HG03097 (cell line): ENCODE data around the gene SLC12A7.
"Not testable (repeated sequence)": the region's sequence is repeated elsewhere in the genome, so short reads cannot be mapped to it uniquely, and the experiment has no call there.

Experiments
- ATAC-seq: cut with Tn5 transposase; IDR thresholded peaks from one replicate; pipeline ENCODE4 v1.9.1; 2021; ENCODE audit not compliant: unreplicated experiment, low FRiP score

SLC12A7 gene

DNA sequence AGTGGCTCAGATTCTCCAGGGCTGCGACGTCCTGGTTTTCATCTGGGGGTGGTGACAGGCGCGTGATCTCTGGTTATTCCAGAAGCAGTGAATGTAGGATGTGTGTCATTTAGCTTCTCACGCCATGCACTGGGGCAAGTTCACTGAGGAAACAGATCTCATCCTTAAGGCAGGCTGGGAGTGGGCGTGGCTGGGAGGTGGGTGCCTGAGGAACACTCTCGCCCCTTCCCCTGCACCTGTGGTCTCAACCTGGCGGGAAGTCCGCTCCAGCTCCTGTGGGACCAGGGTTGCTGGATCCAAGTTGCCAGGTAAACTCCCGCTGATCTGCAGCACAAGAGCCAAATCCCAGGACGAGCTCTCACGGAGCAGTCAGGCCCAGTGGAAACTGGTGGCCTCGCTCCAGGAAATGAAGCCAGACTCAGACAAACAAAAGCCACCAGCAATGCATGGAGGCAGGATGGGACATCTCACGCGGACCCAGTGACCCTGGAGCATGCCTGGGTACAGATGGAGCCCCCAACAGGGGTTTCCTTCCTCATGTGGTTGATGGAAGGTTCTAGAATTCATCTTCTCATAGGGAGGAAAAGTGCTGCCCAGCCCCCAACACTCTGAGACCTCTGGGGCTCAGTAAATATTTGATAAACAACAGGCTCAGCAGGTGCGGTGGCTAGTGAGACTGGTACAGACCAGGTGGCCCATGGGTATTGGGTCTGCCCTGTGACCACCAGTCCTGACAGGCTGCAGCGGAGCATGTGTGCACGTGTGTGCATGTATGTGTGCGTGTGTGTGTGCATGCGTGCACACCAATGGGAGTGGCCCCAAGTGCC lies 16.3 kb upstream of the SLC12A7 start:
- ATAC-seq = no peak

DNA sequence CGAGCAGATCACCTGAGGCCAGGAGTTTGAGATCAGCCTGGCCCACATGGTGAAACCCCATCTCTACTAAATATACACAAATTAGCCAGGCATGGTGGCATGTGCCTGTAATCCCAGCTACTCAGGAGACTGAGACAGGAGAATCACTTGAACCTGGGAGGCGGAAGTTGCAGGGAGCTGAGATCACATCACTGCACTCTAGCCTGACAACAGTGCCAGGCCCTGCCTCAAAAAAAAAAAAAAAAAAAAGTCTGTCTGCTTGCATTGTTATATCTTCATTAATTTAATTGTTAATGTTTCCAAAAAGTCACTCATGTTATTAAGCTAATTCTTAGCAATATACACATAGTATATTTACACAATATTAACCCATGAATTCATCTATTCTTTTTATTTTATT lies 13.8 kb upstream of the SLC12A7 start:
- ATAC-seq = not testable (repeated sequence)

DNA sequence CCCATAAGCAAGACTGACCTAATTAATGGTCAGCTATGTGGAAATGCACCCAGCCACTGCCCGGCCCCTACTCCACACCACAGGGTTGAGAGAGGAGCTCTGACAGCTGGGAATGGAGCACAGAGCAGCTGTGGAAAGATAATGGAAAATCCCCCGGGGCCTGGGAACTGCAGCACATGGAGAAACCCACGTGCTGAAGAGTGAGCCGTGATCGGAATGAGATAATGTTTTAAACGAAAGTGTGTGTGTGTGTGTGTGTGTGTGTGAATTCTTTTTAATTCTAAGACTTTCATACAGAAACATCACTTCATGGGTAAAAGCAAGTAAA lies 13.1 kb upstream of the SLC12A7 start:
- ATAC-seq = no peak

GRCh38 chr5:1124205-1125029 lies 12.6 kb upstream of the SLC12A7 start:
- no peak for ATAC-seq

DNA sequence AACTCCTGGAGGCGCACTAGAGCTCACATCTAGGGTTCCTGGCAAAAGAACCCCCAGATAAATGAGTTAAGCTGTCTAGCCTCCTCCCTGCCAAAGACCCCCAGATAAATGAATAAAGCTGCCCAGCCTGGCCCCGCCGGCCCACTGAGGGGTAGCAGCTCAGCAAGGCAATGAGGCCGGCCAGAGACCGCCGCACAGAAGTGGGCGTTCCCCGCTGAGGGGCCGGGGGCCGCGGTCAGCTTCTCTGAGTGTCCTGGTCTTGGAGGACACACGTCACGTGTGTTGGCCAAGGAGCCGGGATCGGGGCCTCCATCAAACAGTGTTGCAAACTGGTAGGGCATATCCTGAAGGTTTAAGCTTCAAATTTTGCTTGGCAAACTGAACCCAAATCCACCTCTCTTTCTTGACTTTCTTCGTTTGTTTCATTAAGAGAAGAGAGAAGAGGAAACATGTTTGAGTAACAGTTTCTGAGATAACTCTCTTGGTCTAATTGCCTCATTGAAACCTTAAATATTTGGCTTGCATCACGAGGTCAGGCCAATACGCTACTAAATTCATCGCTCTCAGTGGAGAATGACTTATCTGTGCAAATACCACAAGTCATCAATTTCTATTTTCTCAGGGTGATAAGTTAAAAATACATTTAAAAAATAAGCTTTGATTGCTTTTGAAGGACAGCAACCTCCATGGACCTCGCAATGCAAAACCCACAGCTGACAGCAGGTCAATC lies 11.7 kb upstream of the SLC12A7 start:
- ATAC-seq = no peak

- no peak for ATAC-seq
Observed at GRCh38 chr5:1122511-1123294, 10.8 kb upstream of the SLC12A7 start.

DNA sequence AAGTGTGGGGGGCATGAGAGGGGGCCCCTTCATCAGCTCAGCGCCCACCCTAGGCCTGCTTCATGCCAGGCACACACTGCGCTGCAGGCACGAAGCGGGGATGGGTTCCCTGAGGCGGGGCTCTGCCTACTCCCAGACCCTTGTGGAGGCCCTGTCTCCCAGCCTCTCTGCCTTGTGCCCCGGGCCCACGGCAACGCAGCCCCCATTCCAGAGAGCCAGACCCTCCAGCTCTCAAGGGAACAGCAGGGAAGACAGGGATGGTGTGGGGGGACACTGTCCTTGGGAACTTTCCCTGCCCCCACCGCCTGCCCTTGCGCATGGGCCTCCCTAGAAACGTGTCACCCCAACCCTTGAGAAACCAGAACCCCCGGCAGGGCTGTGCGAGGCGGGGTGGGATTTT lies 10.0 kb upstream of the SLC12A7 start:
- no peak for ATAC-seq

GRCh38 chr5:1121044-1121443 lies 9.2 kb upstream of the SLC12A7 start:
- ATAC-seq = no peak

- no peak for ATAC-seq
Observed at GRCh38 chr5:1120236-1120999, 8.6 kb upstream of the SLC12A7 start.

GRCh38 chr5:1119312-1119831 lies 7.5 kb upstream of the SLC12A7 start:
- ATAC-seq = no peak

GRCh38 chr5:1118738-1119137 lies 6.9 kb upstream of the SLC12A7 start:
- no peak for ATAC-seq

- ATAC-seq = no peak
Observed at GRCh38 chr5:1118231-1118698, 6.4 kb upstream of the SLC12A7 start.

DNA sequence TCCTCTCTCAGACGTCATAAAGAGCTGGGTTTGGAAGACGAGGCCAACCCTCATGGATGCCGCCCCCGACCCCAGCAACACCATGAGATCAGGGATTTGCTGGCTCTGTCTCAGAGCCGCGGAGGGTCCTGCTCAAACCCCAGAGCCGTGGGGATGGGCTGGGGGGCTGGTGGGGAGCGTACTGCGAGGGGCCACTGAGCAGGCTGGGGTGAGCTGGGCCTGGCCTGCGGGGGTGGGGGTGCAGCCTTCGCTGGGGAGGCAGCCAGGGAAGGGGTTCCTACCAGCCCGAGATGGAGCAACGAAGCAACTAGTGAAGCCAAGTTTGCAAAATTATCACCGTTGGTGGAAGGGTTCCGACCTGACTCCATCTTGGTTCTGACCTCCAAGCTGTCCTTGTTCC lies 5.1 kb upstream of the SLC12A7 start:
- no peak for ATAC-seq

DNA sequence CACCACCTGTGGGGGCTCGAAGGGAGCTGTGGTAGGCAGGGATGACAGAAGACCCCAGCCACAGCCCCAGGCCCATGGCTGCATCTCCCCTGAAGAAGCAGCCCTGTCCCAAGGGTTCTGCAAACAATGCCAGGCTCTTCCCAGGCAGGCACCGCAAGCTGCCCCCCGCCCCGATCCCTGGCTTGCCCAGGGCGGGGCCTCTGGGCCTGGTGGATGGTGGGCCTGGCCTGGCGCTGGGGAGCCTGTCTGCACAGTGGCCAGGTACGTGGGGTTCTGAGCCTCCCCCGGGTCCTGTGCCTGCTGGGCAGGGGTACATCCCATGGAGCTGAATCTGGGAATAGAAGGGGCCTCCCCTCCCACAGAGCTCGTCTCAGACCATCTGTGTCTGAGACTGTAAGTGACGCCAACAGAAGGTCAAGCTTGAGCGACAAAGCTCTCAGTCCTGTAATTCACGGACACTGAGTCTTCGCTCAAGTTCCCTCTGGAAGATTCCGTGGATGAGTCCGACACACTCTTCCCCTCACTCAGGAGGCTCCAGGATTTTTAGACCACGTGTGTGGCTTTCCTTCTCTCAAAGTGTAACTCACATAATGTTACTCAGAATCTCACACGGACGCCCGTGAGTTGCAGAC lies 4.4 kb upstream of the SLC12A7 start:
- ATAC-seq = no peak

DNA sequence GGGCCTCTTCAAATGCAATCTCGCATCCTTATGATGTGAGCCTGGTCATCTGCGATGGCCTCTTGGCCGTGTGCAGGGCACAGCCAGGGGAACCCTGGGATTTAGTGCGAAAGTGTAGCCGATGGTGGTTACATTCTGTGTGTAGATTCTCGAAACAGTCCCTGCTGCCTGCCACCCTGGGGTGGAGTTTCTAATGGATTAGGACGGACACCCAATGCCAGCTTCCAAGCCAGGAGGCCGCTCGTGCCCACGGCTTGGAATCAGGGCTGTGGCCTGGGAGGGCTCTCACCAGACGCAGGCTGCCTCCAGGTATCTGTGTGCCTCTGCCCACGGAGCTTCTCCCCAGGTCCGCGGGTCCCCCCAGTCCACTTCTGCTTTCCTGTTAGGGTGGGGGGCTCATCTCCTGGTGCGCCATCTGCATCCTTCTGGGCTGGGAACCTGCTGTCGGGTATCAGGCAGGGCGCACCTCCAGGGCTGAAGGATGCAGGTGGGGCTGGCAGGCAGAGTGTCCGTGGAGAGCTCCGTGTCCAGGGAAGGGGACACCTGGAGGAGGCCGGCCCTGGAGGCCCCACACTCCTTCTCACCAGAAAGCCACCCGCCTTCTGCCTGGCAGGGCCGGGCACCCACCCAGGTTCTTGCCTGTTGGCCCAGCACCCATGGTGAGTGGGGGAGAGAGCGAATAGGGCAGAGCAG lies 3.4 kb upstream of the SLC12A7 start:
- no peak for ATAC-seq

DNA sequence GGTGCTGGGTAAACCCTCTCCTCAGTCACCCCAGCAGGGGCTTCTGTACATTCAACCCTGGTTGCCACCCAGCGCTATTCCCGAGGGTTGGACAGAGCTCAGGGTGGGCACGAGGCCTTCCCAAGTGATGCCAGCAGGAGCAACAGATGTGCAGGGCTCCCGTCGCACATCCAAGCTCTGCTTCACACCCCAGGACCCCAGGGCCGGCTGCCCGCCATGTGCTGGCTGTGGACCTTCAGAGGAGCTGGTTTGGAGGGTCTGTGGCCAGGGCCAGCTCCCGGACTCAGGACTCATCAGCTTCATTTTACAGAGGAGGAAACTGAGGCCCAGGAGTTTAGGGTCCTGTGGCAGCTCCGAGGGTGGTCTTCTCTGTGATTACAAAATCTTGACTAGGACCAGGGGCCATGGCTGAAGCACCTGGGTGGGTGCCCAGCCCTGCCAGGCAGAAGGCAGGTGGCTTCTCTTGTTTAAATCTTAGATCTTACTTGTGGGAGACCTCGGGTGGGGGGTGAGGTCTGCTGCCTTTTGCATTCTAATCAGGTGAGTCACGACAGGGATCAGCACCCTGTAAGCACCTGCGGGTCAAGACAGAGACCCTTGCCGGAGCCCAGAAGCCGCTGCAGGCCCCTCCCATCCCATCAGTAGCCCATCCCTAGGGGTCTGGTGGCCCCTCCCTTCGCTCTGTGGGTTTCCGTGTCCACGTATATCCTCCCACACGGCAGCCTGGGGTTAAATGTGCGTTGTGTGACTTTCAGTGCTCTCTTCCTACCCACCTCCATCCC lies 2.1 kb upstream of the SLC12A7 start:
- no peak for ATAC-seq

DNA sequence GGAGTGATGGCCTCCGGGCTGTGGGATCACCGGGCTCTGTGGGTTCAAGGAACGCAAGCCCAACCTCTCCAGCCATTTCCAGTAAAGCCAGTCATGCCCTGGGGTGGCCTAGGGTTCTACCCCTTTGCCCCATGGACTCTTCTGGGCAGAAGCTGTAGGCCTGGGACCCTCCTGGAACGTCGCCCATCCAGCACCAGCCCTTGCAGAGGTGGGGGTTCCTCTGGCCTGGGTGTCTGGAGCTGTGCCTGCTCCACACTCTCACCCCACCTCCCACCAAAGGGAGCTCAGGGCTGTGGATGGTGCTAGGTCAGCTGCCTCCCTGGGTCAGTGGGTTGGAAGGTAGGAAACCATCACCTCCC lies 1.4 kb upstream of the SLC12A7 start:
- ATAC-seq = no peak
